ENCODE measurements around the gene EIF4E.

DNA sequence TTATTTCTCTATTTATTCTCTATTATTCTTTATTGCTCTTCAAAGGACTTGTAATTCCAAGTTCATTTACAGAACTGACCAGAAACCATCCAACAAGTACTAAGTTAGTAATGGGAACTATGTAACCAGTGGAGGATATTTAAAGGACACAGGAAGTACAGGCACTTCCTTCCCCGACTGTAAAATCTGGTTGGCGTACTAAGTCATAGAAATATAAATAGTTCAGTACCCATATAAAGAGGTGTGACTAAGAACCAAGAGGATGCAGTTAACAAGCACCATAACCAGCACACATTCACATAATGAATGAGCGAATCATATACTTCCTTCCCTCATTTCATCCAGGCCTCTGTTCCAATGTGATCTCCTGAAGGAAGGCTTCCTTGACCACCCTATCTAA is 3.6 kb upstream of the EIF4E start:
- TF ChIP-seq, protein P1, sequence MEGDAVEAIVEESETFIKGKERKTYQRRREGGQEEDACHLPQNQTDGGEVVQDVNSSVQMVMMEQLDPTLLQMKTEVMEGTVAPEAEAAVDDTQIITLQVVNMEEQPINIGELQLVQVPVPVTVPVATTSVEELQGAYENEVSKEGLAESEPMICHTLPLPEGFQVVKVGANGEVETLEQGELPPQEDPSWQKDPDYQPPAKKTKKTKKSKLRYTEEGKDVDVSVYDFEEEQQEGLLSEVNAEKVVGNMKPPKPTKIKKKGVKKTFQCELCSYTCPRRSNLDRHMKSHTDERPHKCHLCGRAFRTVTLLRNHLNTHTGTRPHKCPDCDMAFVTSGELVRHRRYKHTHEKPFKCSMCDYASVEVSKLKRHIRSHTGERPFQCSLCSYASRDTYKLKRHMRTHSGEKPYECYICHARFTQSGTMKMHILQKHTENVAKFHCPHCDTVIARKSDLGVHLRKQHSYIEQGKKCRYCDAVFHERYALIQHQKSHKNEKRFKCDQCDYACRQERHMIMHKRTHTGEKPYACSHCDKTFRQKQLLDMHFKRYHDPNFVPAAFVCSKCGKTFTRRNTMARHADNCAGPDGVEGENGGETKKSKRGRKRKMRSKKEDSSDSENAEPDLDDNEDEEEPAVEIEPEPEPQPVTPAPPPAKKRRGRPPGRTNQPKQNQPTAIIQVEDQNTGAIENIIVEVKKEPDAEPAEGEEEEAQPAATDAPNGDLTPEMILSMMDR (IDR thresholded peaks at IDR 0.05; ENCODE audit: low read depth, low read length, poor library complexity, severe bottlenecking): no peak
- no peak for TF ChIP-seq EZH2phosphoT487 (IDR thresholded peaks at IDR 0.05; ENCODE audit: borderline replicate concordance, low read length)
